Measurements from ENCODE around the gene PHLPP1.

PHLPP1 gene

DNA sequence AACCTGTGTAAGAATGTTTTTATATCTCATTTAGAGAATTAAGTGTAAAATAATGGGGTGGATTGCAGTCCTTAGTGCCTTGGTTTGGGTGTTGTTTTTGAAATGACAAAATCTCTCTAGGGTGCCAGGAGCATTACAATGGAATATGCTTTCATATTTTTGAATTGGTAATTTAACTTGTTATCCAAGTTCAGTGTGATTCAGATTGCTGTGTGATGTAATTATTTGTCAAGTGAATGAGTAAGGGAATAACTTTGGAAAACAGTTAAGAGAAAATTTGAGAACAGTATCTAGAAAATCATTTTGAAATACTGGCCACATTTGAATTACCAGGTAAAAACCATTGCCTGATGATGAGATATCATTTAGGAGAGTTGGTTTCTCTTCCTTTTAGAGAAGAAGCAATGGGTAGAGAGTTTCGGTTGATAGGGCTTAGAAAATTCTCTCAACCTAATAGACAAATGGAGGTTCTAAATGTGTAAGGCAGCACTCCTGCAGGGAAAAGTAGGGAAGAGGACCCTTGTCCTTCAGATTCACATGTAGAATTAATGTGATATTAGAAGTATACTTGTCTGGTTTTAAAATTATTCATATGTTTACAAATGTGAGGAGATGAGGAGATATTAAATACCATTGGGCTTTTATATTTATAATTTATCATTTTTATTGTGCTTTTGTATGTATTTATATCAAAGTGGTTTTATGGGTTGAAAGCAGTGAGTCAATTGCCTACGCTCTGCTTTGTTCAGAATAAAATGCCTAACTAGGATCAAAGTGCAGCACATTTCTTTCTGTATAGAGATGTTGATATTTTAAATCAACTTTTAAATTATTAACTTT lies 124.8 kb downstream of the PHLPP1 start:
- TF ChIP-seq CTCF (IDR thresholded peaks at IDR 0.05; ENCODE audit: low read depth, low read length): no peak
- H3K4me3 ChIP-seq (ENCODE audit: low read depth, low read length): no peak overlapping the region

DNA sequence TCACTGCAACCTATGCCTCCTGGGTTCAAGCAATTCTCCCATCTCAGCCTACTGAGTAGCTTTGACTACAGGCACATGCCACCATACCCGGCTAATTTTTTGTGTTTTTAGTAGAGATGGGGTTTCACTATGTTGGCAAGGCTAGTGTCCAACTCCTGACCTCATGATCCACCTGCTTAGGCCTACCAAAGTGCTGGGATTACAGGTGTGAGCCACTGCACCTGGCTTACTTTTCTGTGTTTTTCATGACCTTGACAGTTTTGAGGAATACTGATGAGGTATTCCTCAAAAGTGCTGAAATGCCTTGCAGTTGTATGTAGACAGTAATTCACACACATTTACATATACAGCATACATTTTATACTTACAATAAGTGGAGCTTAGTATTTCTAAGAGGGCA lies 126.1 kb downstream of the PHLPP1 start:
- H3K4me3 ChIP-seq (ENCODE audit: low read depth, low read length): no peak overlapping the region
- TF ChIP-seq CTCF (IDR thresholded peaks at IDR 0.05; ENCODE audit: low read depth, low read length): no peak

- no peak overlapping the region for H3K4me3 ChIP-seq (ENCODE audit: low read depth, low read length)
- TF ChIP-seq CTCF (IDR thresholded peaks at IDR 0.05; ENCODE audit: low read depth, low read length): no peak
Observed at GRCh38 chr18:62842898-62843297, 127.6 kb downstream of the PHLPP1 start.

DNA sequence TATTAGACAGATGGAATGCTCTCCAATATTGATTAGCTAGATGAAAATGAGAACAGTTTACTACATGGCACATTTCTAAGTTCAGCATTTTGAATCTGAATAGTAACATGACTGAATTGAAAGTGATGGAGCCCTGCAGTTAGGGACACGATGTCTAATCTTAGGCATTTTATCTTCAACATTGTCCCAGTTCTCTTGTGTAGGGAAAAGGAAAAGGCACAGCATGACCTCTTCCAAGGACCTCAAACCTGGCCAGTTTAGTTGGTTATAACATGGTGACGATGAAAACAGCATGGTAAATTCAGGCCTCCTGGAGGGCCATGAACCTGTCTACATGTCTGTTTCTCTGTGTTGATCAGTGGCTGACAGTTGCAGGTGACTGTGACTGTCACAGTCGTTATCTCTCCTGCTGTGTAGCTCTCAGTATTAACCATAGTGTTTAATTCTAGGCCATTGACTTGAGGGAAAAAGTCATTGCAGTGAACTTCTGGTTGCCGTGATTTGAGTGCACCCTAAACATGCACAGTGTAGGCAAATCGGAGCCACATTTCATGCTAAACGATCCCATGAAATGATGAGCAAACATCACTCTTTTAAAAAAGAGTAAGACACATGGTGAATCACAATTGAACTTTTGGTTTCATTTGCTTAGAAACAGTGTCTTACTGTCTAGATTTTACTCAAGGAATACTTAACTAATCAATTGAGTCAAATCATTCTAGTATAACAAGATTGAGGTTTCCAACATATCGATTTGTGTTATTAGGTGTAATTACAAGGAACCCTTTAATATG lies 129.7 kb downstream of the PHLPP1 start:
- no peak overlapping the region for H3K4me3 ChIP-seq (ENCODE audit: low read depth, low read length)
- TF ChIP-seq CTCF (IDR thresholded peaks at IDR 0.05; ENCODE audit: low read depth, low read length): no peak

- H3K4me3 ChIP-seq (ENCODE audit: low read depth, low read length): no peak overlapping the region
- TF ChIP-seq CTCF (IDR thresholded peaks at IDR 0.05; ENCODE audit: low read depth, low read length): no peak
Observed at GRCh38 chr18:62846313-62846712, 131.0 kb downstream of the PHLPP1 start.

DNA sequence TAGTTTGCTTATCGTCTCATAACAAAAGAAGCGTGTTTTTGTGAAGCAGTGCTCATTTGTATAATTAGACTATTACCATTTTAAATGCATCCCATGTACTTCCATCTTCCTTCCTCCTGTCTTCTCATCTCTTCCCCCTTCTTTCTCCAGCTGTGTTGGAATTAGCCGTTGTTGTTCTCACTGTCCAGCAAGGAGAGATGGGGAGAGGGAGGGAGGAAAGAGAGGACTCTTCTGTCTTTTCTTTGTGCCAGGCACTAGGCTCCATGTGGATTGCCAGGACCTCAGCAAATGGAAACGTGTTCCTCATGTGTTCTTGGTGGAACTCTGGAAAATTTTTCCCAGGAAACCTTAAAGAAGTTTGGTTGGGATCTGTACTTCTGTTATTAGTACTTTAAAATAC lies 131.7 kb downstream of the PHLPP1 start:
- H3K4me3 ChIP-seq (ENCODE audit: low read depth, low read length): no peak overlapping the region
- no peak for TF ChIP-seq CTCF (IDR thresholded peaks at IDR 0.05; ENCODE audit: low read depth, low read length)

DNA sequence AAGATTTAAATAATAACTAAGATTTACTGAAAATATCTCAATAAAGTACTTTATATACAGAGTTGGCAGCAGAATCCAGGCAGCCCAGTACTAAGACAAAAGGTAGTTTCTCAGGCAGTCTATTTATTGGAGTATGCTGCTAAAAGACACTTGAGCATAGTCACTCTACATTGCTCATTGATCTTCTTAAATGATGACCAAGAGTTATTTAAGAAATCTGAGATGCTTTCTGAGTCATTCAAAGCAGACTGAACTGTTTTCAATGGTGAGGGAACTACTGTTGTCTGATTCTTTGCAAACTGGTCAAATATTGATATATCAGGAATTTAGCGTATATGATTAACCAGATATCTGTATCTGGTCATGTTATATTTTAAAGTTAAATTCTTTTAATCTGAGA lies 133.6 kb downstream of the PHLPP1 start:
- TF ChIP-seq CTCF (IDR thresholded peaks at IDR 0.05; ENCODE audit: low read depth, low read length): no peak
- no peak overlapping the region for H3K4me3 ChIP-seq (ENCODE audit: low read depth, low read length)

All from WI38 (cell line).